ENCODE results near the gene CAST.

CAST gene

DNA sequence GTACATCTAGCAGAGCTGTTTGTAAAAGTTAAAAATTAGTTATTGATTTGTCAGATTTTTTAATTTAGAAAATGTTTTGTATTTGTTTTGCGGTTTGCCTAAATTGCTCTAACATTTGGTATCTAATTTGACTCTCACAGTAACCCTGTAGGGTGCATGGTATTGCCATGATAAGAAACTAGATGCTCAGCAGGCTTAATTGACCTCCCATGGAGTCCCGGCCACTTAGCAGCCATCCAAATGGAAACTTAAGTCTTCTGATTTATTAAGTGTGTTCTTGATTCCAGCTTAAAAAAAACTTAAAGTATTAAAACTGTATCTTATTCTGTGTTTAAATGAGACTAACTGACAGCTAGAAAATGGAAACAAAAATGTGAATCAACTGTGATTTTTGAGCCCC is 54.5 kb downstream of the CAST start:
- TF ChIP-seq TAF1 (IDR thresholded peaks at IDR 0.05; ENCODE audit: borderline replicate concordance, insufficient read depth, low read length) (no peak), POLR2AphosphoS5 (IDR thresholded peaks at IDR 0.05; ENCODE audit: low read depth, low read length) (no peak), FOXP2 (optimal IDR thresholded peaks at IDR 0.05; ENCODE audit: borderline replicate concordance, extremely low read depth, extremely low read length, insufficient read depth) (no peak), SIN3A (IDR thresholded peaks at IDR 0.05; ENCODE audit: borderline replicate concordance, insufficient read depth, low read length) (no peak), REST (IDR thresholded peaks at IDR 0.05; ENCODE audit: insufficient read depth in 1 of 2, low read depth in 2 of 2, low read length in 2 of 2) (no peak)

DNA sequence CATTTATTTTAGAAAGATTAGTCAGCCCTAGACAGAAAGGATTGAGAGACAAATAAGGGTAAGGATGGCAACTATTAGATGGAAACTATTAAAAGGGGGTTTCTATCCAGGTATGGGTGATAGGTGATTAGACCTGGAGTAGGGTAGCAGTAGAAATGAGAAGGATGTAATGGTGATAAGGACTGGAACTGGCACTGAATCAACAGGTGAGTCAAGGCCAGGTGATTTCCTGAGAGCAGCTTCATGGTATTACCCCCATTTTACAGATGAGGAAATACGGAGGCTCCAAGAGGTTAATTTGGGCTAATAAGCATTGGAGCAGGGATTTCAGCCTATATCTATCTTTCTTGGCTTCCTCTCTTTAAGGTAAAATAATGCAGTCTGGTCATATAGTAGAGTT is 55.7 kb downstream of the CAST start:
- TF ChIP-seq TAF1 (IDR thresholded peaks at IDR 0.05; ENCODE audit: borderline replicate concordance, insufficient read depth, low read length) (no peak), REST (IDR thresholded peaks at IDR 0.05; ENCODE audit: insufficient read depth in 1 of 2, low read depth in 2 of 2, low read length in 2 of 2) (no peak), FOXP2 (optimal IDR thresholded peaks at IDR 0.05; ENCODE audit: borderline replicate concordance, extremely low read depth, extremely low read length, insufficient read depth) (no peak), SIN3A (IDR thresholded peaks at IDR 0.05; ENCODE audit: borderline replicate concordance, insufficient read depth, low read length) (no peak), POLR2AphosphoS5 (IDR thresholded peaks at IDR 0.05; ENCODE audit: low read depth, low read length) (no peak)

GRCh38 chr5:96718635-96719077 is 56.5 kb downstream of the CAST start:
- TF ChIP-seq SIN3A (IDR thresholded peaks at IDR 0.05; ENCODE audit: borderline replicate concordance, insufficient read depth, low read length): no peak

GRCh38 chr5:96720408-96720807 is 58.2 kb downstream of the CAST start:
- TF ChIP-seq SIN3A (IDR thresholded peaks at IDR 0.05; ENCODE audit: borderline replicate concordance, insufficient read depth, low read length): no peak
- TF ChIP-seq POLR2AphosphoS5 (IDR thresholded peaks at IDR 0.05; ENCODE audit: low read depth, low read length): no peak
- no peak for TF ChIP-seq TAF1 (IDR thresholded peaks at IDR 0.05; ENCODE audit: borderline replicate concordance, insufficient read depth, low read length)
- no peak for TF ChIP-seq FOXP2 (optimal IDR thresholded peaks at IDR 0.05; ENCODE audit: borderline replicate concordance, extremely low read depth, extremely low read length, insufficient read depth)

DNA sequence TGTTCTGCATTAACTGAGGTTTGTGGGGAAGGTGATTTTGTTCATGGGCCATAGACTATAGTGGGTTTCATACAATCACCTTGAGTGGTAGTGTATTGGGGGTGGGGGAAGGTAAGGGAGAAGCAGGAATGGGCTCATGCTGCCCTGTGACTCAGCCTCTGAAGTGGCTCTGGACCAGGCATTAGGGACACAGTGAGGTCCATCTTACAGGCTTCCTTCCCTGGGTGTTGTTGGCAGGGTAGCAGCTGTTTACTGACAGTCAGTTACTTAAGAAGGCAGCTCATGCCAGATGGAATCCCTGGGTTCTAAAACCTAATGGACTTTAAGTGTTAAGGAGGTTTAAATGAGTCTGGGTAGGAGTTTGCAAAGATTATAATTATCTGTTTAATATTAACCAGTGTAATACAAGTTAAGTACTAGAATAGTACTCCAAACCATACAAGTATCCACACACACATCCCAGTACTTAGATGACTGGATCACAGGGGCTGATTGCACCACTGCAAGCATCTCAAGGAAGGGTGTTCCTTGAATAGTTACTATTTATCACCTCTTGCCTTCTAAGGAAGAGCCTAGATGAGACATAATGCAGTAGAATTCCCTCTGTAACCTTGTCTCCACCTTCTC is 59.3 kb downstream of the CAST start:
- TF ChIP-seq POLR2AphosphoS5 (IDR thresholded peaks at IDR 0.05; ENCODE audit: low read depth, low read length) (no peak), REST (IDR thresholded peaks at IDR 0.05; ENCODE audit: insufficient read depth in 1 of 2, low read depth in 2 of 2, low read length in 2 of 2) (no peak), SIN3A (IDR thresholded peaks at IDR 0.05; ENCODE audit: borderline replicate concordance, insufficient read depth, low read length) (no peak), FOXP2 (optimal IDR thresholded peaks at IDR 0.05; ENCODE audit: borderline replicate concordance, extremely low read depth, extremely low read length, insufficient read depth) (no peak), TAF1 (IDR thresholded peaks at IDR 0.05; ENCODE audit: borderline replicate concordance, insufficient read depth, low read length) (no peak)

- TF ChIP-seq POLR2AphosphoS5 (IDR thresholded peaks at IDR 0.05; ENCODE audit: low read depth, low read length) (no peak), TAF1 (IDR thresholded peaks at IDR 0.05; ENCODE audit: borderline replicate concordance, insufficient read depth, low read length) (no peak), REST (IDR thresholded peaks at IDR 0.05; ENCODE audit: insufficient read depth in 1 of 2, low read depth in 2 of 2, low read length in 2 of 2) (no peak), SIN3A (IDR thresholded peaks at IDR 0.05; ENCODE audit: borderline replicate concordance, insufficient read depth, low read length) (no peak), FOXP2 (optimal IDR thresholded peaks at IDR 0.05; ENCODE audit: borderline replicate concordance, extremely low read depth, extremely low read length, insufficient read depth) (no peak)
These were observed 63.1 kb downstream of the CAST start for GRCh38 chr5:96725257-96725656.

All from PFSK-1 (cell line).